Measurements from ENCODE around the gene NRL.
A peak's percentile ranks its signal among the peaks of the same experiment; 100 is the strongest.
"Not testable (repeated sequence)": the region's sequence is repeated elsewhere in the genome, so short reads cannot be mapped to it uniquely, and the experiment has no call there.

Gene NRL

GRCh38 chr14:24051789-24052655 is 62.7 kb downstream of the NRL start, which contains the start of gene CARMIL3:
CARMIL3 (plus strand) TSS chr14:24052009; CDS start chr14:24052154, 145 bp downstream.
- DNase-seq: peak; percentile 34

DNA sequence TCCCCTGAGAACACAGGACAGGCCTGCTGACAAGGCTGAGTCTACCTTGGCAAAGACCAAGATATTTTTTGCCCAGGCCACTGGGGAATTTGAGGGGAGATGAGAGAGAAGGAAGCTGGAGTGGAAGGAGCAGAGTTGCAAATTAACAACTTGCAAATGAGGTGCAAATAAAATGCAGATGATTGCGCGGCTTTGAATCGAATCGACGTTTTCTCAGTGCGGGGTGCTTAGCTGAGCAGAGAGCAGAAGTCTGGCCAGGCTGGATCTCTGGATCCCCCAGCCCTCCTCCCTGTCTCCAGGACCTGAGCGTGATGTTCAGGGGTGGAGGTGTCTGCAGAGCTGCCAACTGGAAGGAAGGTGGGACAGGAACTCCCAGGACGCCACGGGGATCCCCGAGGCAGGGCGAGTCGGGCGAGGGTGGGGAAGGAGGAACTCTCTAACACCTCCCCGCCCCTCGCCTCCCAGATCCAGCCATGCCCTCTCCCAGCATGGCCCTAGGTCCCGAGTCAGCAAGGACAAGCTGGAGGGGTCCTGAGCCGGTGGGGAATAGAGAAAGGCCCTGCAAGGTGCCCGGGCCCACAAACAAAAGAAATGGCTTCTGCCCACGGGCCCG is 63.5 kb downstream of the NRL start:
- DNase-seq: no peak

DNA sequence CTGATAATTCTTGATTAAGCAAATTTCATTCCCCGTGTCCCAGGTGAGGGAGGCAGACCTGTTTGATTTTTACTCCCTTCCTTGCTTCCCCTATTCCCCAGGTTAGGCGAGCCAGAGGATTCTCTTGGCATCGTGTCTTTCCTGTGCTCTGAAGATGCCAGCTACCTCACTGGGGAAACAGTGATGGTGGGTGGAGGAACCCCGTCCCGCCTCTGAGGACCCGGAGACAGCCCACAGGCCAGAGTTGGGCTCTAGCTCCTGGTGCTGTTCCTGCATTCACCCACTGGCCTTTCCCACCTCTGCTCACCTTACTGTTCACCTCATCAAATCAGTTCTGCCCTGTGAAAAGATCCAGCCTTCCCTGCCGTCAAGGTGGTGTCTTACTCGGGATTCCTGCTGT is 64.0 kb downstream of the NRL start:
- DNase-seq: not testable (repeated sequence)

DNA sequence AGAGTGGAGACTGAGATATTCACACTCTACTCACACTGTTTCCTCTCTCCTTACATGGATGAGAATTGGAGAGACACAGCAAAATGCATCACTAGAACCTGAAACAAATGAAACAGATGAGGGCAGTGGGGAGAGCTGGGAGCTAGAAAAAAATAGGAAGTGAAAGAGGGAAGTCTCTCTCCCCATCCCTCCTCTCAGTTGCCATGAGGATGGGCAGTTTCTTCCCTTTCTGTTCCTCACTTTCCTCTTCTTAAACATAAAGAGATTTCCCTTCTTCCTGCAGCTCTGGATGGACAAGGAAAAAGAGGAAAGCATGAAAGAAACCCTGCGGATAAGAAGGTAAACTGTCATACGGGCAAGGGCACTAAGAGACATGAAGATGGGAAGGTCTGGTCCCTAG is 65.7 kb downstream of the NRL start:
- DNase-seq: not testable (repeated sequence)

GRCh38 chr14:24042746-24043145 is 72.0 kb downstream of the NRL start:
- peak; percentile 34 for DNase-seq

GRCh38 chr14:24040692-24041091 is 74.1 kb downstream of the NRL start:
- no peak for DNase-seq

DNA sequence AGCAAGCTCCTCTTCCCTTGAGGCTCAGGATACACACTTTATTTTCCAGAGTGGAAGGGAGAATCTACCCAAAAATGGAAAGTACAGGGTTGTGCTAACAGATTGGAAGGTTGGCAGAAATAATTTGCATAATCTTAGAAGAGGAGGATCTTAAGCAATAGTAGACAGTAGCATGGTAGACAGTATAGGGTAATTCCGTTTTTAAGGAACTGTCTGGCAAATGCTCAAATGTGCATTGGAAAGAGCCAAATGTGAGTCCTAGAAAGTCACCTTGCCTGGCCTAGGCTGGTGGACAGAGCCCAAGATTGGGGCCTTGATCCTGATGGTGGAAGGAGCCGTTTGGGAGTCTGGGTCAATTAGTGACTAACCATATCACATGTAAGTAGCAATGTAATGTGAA is 76.1 kb downstream of the NRL start:
- DNase-seq: no peak

DNA sequence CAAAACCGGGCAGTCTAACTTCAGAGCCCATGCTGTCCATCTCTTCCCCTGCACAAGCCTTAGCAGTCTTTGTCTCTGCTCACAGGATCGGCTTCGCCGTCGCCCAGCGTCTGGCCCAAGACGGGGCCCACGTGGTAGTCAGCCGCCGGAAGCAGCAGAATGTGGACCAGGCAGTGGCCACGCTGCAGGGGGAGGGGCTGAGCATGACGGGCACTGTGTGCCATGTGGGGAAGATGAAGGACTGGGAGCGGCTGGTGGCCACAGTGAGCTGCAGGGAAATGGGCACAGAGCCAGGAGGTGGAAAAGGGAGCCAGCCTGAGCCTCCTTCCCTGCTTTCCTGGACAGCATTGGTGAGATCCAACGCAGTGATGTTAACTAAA is 77.1 kb downstream of the NRL start:
- peak; percentile 44 for DNase-seq

GRCh38 chr14:24036963-24037657 is 77.6 kb downstream of the NRL start:
- DNase-seq: not testable (repeated sequence)

DNA sequence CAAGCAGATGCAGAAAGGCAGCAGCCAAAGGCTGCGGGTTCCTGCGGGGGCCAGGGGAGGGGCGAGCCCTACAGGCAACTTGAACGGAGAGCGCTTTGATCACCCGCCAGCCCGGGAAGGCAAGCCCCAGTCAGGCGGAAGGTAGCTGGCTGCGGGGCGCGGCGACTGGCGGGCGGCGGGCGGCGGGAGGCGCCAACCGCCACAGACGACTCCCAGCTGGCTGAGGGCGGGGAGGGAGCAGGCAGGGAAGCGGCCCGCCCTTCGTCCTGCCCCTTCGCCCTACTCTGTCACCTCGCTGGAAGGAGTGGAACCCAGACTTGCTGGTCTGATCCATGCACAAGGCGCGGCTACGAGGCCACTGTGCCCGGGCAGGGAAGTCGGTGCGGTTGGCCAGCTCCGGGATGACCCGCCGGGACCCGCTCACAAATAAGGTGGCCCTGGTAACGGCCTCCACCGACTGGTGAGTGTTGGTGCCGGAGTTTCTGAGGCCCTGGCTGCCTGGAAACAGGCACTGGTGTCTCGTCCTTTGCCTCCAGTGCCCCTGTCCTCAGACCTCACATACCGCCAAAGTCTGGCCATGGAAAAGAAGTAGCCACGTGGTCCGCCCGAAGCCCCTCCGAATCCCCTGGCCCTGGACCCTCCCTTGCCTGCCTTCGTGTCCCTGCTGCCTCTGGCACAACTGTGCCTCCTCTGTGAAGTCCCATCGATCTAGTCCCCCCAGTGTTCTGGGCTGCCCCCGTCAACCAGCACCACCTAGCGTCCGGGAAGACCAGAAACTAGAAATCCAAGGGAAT is 78.4 kb downstream of the NRL start:
- DNase-seq: peak; percentile 62

- DNase-seq: not testable (repeated sequence)
These were observed 79.0 kb downstream of the NRL start for GRCh38 chr14:24035769-24036168.

DNA sequence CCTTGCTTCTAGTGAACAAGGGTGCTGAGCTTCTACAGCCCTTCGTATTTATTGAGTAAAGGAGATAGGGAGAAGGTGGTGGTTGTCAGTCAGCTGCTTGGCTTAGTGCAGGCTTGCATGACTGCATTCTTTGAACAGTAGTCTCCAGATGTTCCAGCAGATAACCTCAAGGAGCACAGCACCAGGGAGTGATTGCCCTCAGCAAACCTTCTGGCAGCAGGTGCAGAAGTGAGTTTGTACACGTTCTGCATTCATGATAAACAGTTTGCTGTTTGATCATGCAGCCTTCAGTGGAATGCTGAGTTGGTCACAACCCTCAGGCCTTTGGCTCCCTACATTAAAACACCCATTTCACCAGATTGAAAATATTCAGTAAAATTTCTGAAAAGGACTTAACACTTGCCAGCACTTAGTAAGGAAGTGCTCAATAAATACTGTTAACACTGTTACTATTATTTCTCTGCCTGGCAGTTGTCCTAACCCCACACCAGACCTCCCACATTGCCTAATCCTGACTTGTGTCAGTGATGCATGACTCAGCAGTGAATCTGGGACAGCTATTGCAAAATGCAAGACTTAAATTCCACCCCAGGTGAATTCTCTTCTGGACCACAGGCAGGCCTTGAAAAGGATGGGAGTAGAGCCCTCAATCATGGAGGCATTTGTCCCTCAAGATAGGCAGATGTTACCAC is 81.9 kb downstream of the NRL start:
- no peak for DNase-seq

GRCh38 chr14:24031331-24031730 is 83.4 kb downstream of the NRL start:
- DNase-seq: not testable (repeated sequence)

DNA sequence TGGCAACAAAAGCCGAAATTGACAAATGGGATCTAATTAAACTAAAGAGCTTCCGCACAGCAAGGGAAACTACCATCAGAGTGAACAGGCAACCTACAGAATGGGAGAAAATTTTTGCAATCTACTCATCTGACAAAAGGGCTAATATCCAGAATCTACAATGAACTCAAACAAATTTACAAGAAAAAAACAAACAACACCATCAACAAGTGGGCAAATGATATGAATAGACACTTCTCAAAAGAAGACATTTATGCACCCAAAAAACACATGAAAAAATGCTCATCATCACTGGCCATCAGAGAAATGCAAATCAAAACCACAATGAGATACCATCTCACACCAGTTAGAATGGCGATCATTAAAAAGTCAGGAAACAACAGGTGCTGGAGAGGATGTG is 85.1 kb downstream of the NRL start:
- DNase-seq: not testable (repeated sequence)
